A549 (cell line): Measurements from ENCODE around the gene ETS2. TPM values are rescaled to one million over a fixed set of nuclear protein-coding genes. Genes with fewer than 3 reads are reported as not detected.
A peak's percentile ranks its signal among the peaks of the same experiment; 100 is the strongest.

ENCODE experiments used
- ATAC-seq, 2 experiments: fragments of 200-7000 bp in 1 of 2; fragments of >200 bp in 1 of 2; cut with Nextera tagmentation in 1 of 2; cut with Tn5 transposase in 1 of 2; 3 replicates each; pipeline versions ENCODE4 v1.8.0 to v1.9.1; 2018 to 2020; ENCODE audit warnings: mild to moderate bottlenecking in 1 of 2, moderate library complexity in 1 of 2
- CTCF ChIA-PET: fragments of 300-600 bp; sonication (Branson Sonifier 250); formaldehyde crosslinking; extraction: SDS; loops from one replicate; lab custom pipeline; 2021; ENCODE audit warnings: antibody characterized with exemption, inconsistent platforms; lab: Yijun Ruan, JAX
- POLR2A ChIA-PET: fragments of 350-600 bp; formaldehyde crosslinking; extraction: SDS; loops from one replicate; lab custom pipeline; 2021; ENCODE audit warnings: antibody characterized with exemption, inconsistent platforms; lab: Yijun Ruan, JAX
- DNase-seq, 2 experiments: peaks; one replicate each; pipeline versions ENCODE4 v3.0.0 to v3.0.0-alpha.2; 2011 to 2016; ENCODE audit warnings: low read depth in 1 of 2, low spot score in 1 of 2
- FAIRE-seq: peaks from 2 replicates; lab custom pipeline; 2011; peaks lifted over from hg19 to GRCh38; lab: Jason Lieb, UNC
- H3K27ac ChIP-seq, 2 experiments: fragments of >200 bp; sonication (Bioruptor Twin); formaldehyde crosslinking; 3 replicates each; pipeline ENCODE4 v1.5.1; 2016 to 2017
- H3K4me1 ChIP-seq: fragments of >200 bp; sonication (Bioruptor Twin); formaldehyde crosslinking; 3 replicates; pipeline ENCODE4 v1.6.1; 2016
- H3K4me2 ChIP-seq: fragments of >200 bp; sonication (Bioruptor Twin); formaldehyde crosslinking; 3 replicates; pipeline ENCODE4 v1.6.1; 2016
- H3K4me3 ChIP-seq: fragments of >200 bp; sonication (Bioruptor Twin); formaldehyde crosslinking; 3 replicates; pipeline ENCODE4 v1.5.1; 2016
- H3K9me3 ChIP-seq: fragments of >200 bp; sonication (Bioruptor Twin); formaldehyde crosslinking; 3 replicates; pipeline ENCODE4 v1.6.1; 2016
- ATOH8 ChIP-seq: fragments of 250-450 bp; sonication (Bioruptor Pico); IDR thresholded peaks from 2 replicates; pipeline ENCODE4 v1.5.0; 2020; ENCODE audit warnings: low read depth, mild to moderate bottlenecking, moderate library complexity
- CBX8 ChIP-seq: fragments of 200-600 bp; sonication (generic); IDR thresholded peaks from 2 replicates; pipeline ENCODE4 v1.6.1; 2016
- CEBPB ChIP-seq, 2 experiments: fragments of >200 bp in 1 of 2; sonication (Bioruptor Twin) in 1 of 2; formaldehyde crosslinking in 1 of 2; IDR thresholded peaks; 2 replicates each; pipeline ENCODE4 v1.6.1; 2012 to 2016
- E2F6 ChIP-seq: IDR thresholded peaks from 2 replicates; pipeline ENCODE4 v1.6.1; 2012; ENCODE audit warnings: low read depth, borderline replicate concordance
- EHMT2 ChIP-seq: fragments of 200-600 bp; sonication (generic); IDR thresholded peaks from 2 replicates; pipeline ENCODE4 v1.6.1; 2016; ENCODE audit warnings: antibody characterized with exemption, low read depth, mild to moderate bottlenecking, moderate library complexity
- EP300 ChIP-seq, 2 experiments: fragments of >200 bp; sonication (Bioruptor Twin); formaldehyde crosslinking; IDR thresholded peaks; 2 replicates in 1 of 2; 3 replicates in 1 of 2; pipeline ENCODE4 v1.6.1; 2016 to 2017
- ESRRA ChIP-seq: fragments of 150-350 bp; IDR thresholded peaks from 2 replicates; pipeline ENCODE4 v1.6.1; 2014; ENCODE audit warnings: mild to moderate bottlenecking, low read length, borderline replicate concordance
- FOXS1 ChIP-seq: fragments of 250-450 bp; sonication (Bioruptor Pico); IDR thresholded peaks from 2 replicates; pipeline ENCODE4 v1.5.0; 2020; ENCODE audit warnings: mild to moderate bottlenecking, moderate library complexity
- GATA3 ChIP-seq: IDR thresholded peaks from 2 replicates; pipeline ENCODE4 v1.6.1; 2012; ENCODE audit warnings: borderline replicate concordance
- HES2 ChIP-seq: fragments of >200 bp; sonication (Bioruptor Twin); formaldehyde crosslinking; IDR thresholded peaks from 2 replicates; pipeline ENCODE4 v1.6.1; 2016
- HEYL ChIP-seq: fragments of 250-450 bp; sonication (Bioruptor Pico); IDR thresholded peaks from 2 replicates; pipeline ENCODE4 v1.8.0; 2021; ENCODE audit warnings: mild to moderate bottlenecking, moderate library complexity
- HMGXB4 ChIP-seq: fragments of 250-450 bp; sonication (Bioruptor Pico); IDR thresholded peaks from 2 replicates; pipeline ENCODE4 v1.5.0; 2021; ENCODE audit warnings: mild to moderate bottlenecking, moderate library complexity, borderline replicate concordance
- HOXA7 ChIP-seq: fragments of 250-450 bp; sonication (Bioruptor Pico); IDR thresholded peaks from 2 replicates; pipeline ENCODE4 v1.5.0; 2020; ENCODE audit warnings: mild to moderate bottlenecking, moderate library complexity
- JUNB ChIP-seq: fragments of >200 bp; sonication (Bioruptor Twin); formaldehyde crosslinking; IDR thresholded peaks from 2 replicates; pipeline ENCODE4 v1.6.1; 2016
- MAFK ChIP-seq: fragments of 450-650 bp; IDR thresholded peaks from 2 replicates; pipeline ENCODE4 v1.6.1; 2014; ENCODE audit not compliant: partially characterized antibody
- MAX ChIP-seq: IDR thresholded peaks from 2 replicates; pipeline ENCODE4 v1.6.1; 2012
- MAZ ChIP-seq: fragments of 150-350 bp; IDR thresholded peaks from 2 replicates; pipeline ENCODE4 v1.6.1; 2014; ENCODE audit warnings: antibody characterized with exemption, low read depth, low read length, borderline replicate concordance
- MYC ChIP-seq: IDR thresholded peaks from 2 replicates; pipeline ENCODE4 v1.6.1; 2012; ENCODE audit warnings: mild to moderate bottlenecking, inconsistent platforms, low read length, improper control_type of control experiment, borderline replicate concordance
- NFE2L2 ChIP-seq: fragments of 150-350 bp; conservative IDR thresholded peaks from 2 replicates; pipeline ENCODE4 v1.6.1; 2014; ENCODE audit warnings: low read length
- NR3C1 ChIP-seq: fragments of >200 bp; sonication (Bioruptor Twin); formaldehyde crosslinking; IDR thresholded peaks from 3 replicates; pipeline ENCODE4 v1.6.1; 2017
- PBX3 ChIP-seq: IDR thresholded peaks from 2 replicates; pipeline ENCODE4 v1.6.1; 2012
- PHF8 ChIP-seq: fragments of 200-600 bp; sonication (generic); IDR thresholded peaks from 2 replicates; pipeline ENCODE4 v1.6.1; 2016; ENCODE audit warnings: low read depth, mild to moderate bottlenecking, antibody characterized with exemption, moderate library complexity, borderline replicate concordance
- REST ChIP-seq: fragments of 200-600 bp; sonication (generic); IDR thresholded peaks from 2 replicates; pipeline ENCODE4 v1.6.1; 2016; ENCODE audit warnings: antibody characterized with exemption, mild to moderate bottlenecking, moderate library complexity
- TFCP2L1 ChIP-seq: fragments of 250-450 bp; sonication (Bioruptor Pico); IDR thresholded peaks from 2 replicates; pipeline ENCODE4 v1.5.0; 2021; ENCODE audit warnings: mild to moderate bottlenecking
- TP53 ChIP-seq: fragments of 250-450 bp; sonication (Bioruptor Pico); IDR thresholded peaks from 2 replicates; pipeline ENCODE4 v1.5.0; 2021; ENCODE audit warnings: mild to moderate bottlenecking, moderate library complexity
- ZC3H11A ChIP-seq: fragments of 450-650 bp; IDR thresholded peaks from 2 replicates; pipeline ENCODE4 v1.6.1; 2014; ENCODE audit warnings: antibody characterized with exemption, mild to moderate bottlenecking
- WGBS: methylation state at CpG from one replicate; pipeline ENCODE4 v1.1.6; 2017; ENCODE audit errors: missing lambda C conversion rate; 5-methylcytosine and 5-hydroxymethylcytosine counted together
- polyA plus RNA-seq, 4 experiments: library from polyadenylated mRNA; depleted of rRNA in 3 of 4; stranded (reverse); fragments of >200 nt; fragmentation: RNase III in 1 of 4; extraction: RNeasy Plus Mini Kit Qiagen cat#74134 plus additional on column Dnase treatment in 1 of 4; gene quantifications; 2 replicates in 3 of 4; 3 replicates in 1 of 4; pipeline ENCODE4 v1.2.3, GENCODE V29; 2011 to 2017

The ETS2 gene
- polyA plus RNA-seq, 2 of the 4 experiments (the other 2 are of a cell fraction): 41.6 to 45.5 TPM

GRCh38 chr21:38770660-38771059, 35.1 kb upstream of the ETS2 start:
- no peak overlapping the region for H3K4me3 ChIP-seq
- FAIRE-seq (no peak), DNase-seq (no peak), ATAC-seq (no peak)
- ChIA-PET POLR2A (no interaction called here), CTCF (interaction anchor here (0.6 to 1.9 kb wide), 4 partner anchors 11 to 214 kb away, joined by 3 to 5 read pairs (median 4); no protein-coding TSS in a partner anchor)
- peak overlapping the region; percentile 30 to 54; a peak in 5 of 6 replicates for H3K27ac ChIP-seq
- no peak for TF ChIP-seq HES2
- no peak for TF ChIP-seq TP53 (CRISPR knock-in tag)
- TF ChIP-seq TFCP2L1 (CRISPR knock-in tag): no peak
- TF ChIP-seq EP300 (IDR thresholded peaks at IDR 0.05): no peak
- no peak for TF ChIP-seq HEYL
- TF ChIP-seq HOXA7 (CRISPR knock-in tag): no peak
- TF ChIP-seq ZC3H11A: no peak
- no peak for TF ChIP-seq E2F6
- TF ChIP-seq MYC: no peak
- TF ChIP-seq REST: no peak
- no peak for TF ChIP-seq MAZ
- no peak for TF ChIP-seq CBX8
- TF ChIP-seq PBX3: no peak
- TF ChIP-seq ESRRA: no peak
- TF ChIP-seq MAFK: no peak
- no peak for TF ChIP-seq CEBPB (IDR thresholded peaks at IDR 0.05)
- WGBS: 83% methylated on average over 4 of the region's 4 CpGs
- 0 out of 3 replicates have a peak, but pooled peaks cover 3% of the 10 kb centered on the region for H3K9me3 ChIP-seq
- no peak overlapping the region for H3K4me2 ChIP-seq
- peaks cover 46% of the 10 kb centered on the region for H3K4me1 ChIP-seq

- peak in 1 of 2 experiments; percentile 39 for DNase-seq
- Histone ChIP-seq H3K4me1 (peaks cover 46% of the 10 kb centered on the region), H3K4me2 (no peak overlapping the region), H3K27ac (peak overlapping the region; percentile 36 to 80; a peak in 5 of 6 replicates), H3K4me3 (no peak overlapping the region), H3K9me3 (no peaks in the 10 kb centered on the region)
- FAIRE-seq: no peak
- ChIA-PET POLR2A (no interaction called here), CTCF (interaction anchor here (1.6 kb wide), 1 partner anchor 12 kb away, joined by 4 read pairs; no protein-coding TSS in a partner anchor)
- no peak for TF ChIP-seq PHF8
- TF ChIP-seq GATA3: no peak
- no peak for TF ChIP-seq CEBPB (IDR thresholded peaks at IDR 0.05)
- TF ChIP-seq CBX8: no peak
- no peak for TF ChIP-seq FOXS1
- no peak; a peak in 1 of 6 replicates for ATAC-seq
These were observed 34.2 kb upstream of the ETS2 start for GRCh38 chr21:38771536-38771935.

GRCh38 chr21:38772646-38773045, 33.1 kb upstream of the ETS2 start:
- no peak overlapping the region for H3K4me3 ChIP-seq
- DNase-seq (no peak), FAIRE-seq (no peak), ATAC-seq (no peak)
- peak overlapping the region; percentile 47 for H3K4me2 ChIP-seq
- no peaks in the 10 kb centered on the region for H3K9me3 ChIP-seq
- H3K4me1 ChIP-seq: peaks cover 46% of the 10 kb centered on the region
- ChIA-PET CTCF (interaction anchor here (1.0 to 1.2 kb wide), 2 partner anchors 15 to 31 kb away, joined by 3 read pairs; no protein-coding TSS in a partner anchor), POLR2A (interaction anchor here (1.0 to 1.4 kb wide), 2 partner anchors 32 to 33 kb away, joined by 5 read pairs; partner anchors contain the start of gene ETS2)
- peak overlapping the region; percentile 72 to 80 for H3K27ac ChIP-seq
- TF ChIP-seq NR3C1: no peak
- TF ChIP-seq MAX: no peak
- no peak for TF ChIP-seq EHMT2
- no peak for TF ChIP-seq JUNB
- TF ChIP-seq HMGXB4: no peak
- no peak for TF ChIP-seq E2F6
- TF ChIP-seq ESRRA: no peak
- TF ChIP-seq ATOH8 (CRISPR knock-in tag): no peak
- no peak for TF ChIP-seq EP300 (IDR thresholded peaks at IDR 0.05)
- TF ChIP-seq NFE2L2: no peak
